ENCODE results near the gene IZUMO1R.

Gene IZUMO1R

DNA sequence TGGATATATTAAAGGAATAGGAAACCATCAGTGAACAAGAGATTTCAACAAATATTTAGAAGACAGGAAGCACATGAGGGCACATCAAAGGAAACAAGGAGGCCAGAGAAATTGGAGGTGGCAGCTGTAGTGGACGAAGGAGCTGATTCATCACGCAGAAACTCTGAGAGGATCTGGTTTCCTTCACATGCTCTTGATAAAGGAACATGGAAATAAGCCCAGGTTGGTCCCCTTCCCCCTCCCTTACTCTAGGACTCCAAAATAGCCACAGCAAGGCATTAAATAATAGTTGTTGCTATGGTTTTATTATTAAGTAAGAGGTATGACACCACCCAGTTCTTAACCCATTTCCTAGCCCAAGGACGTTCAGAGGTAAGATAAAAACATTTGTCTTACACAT lies 11.3 kb downstream of the IZUMO1R start:
- DNase-seq (ENCODE audit: low spot score) = no peak
- ChIA-PET POLR2A (ENCODE audit: low non-redundant PET) (no interaction called here), CTCF (no interaction called here)
- TF ChIP-seq, protein P1, sequence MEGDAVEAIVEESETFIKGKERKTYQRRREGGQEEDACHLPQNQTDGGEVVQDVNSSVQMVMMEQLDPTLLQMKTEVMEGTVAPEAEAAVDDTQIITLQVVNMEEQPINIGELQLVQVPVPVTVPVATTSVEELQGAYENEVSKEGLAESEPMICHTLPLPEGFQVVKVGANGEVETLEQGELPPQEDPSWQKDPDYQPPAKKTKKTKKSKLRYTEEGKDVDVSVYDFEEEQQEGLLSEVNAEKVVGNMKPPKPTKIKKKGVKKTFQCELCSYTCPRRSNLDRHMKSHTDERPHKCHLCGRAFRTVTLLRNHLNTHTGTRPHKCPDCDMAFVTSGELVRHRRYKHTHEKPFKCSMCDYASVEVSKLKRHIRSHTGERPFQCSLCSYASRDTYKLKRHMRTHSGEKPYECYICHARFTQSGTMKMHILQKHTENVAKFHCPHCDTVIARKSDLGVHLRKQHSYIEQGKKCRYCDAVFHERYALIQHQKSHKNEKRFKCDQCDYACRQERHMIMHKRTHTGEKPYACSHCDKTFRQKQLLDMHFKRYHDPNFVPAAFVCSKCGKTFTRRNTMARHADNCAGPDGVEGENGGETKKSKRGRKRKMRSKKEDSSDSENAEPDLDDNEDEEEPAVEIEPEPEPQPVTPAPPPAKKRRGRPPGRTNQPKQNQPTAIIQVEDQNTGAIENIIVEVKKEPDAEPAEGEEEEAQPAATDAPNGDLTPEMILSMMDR (conservative IDR thresholded peaks at IDR 0.05; ENCODE audit: low read depth) = no peak
- no peak overlapping the region for H3K27ac ChIP-seq

DNA sequence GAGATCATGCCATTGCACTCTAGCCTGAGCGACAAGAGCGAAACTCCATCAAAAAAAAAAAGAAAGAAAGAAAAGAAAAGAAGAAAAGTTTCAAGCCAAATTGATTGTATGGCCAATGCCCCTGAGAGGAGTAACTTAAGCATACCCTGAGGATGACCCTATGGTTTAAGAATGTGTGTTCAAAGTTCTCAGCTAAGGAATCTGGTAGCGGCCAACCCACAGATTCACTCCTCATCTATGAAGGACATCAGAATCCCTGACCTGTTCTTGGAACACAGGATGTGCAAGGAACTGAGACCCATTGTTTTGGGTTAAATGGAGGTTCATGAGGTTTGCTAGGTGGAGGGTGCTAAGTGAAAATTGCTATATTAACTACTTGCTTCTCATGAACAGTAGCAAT lies 18.1 kb downstream of the IZUMO1R start:
- CTCF ChIA-PET = no interaction called here
- H3K27ac ChIP-seq = no peak overlapping the region
- POLR2A ChIA-PET (ENCODE audit: low non-redundant PET) = no interaction called here
- no peak for DNase-seq (ENCODE audit: low spot score)
- TF ChIP-seq, protein P1 (conservative IDR thresholded peaks at IDR 0.05; ENCODE audit: low read depth) = no peak

DNA sequence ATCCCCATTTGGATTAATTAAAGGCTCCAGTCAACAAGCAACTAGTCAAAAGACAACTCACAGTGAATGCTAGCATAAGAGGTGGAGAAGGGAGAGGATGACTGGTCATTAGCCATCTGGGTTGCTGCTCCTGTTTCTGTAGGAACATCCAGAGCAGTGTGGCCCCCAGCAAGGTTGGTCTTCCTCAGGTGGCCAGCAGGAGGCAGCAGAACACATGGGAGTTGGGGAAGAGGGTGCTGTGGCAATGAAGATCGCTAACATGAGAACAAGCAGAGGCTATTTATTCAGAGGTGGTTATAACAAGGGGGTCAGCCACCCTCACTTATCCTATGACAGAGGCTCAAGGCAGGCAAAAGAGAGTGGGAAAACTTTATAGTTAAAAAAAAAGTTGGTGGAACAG lies 21.3 kb downstream of the IZUMO1R start:
- ChIA-PET POLR2A (ENCODE audit: low non-redundant PET) (no interaction called here), CTCF (interaction anchor here (1.0 to 1.2 kb wide), 3 partner anchors 77 to 430 kb away, joined by 3 read pairs; no protein-coding TSS in a partner anchor)
- no peak for DNase-seq (ENCODE audit: low spot score)
- TF ChIP-seq, protein P1 (conservative IDR thresholded peaks at IDR 0.05; ENCODE audit: low read depth) = no peak
- H3K27ac ChIP-seq = no peak overlapping the region

DNA sequence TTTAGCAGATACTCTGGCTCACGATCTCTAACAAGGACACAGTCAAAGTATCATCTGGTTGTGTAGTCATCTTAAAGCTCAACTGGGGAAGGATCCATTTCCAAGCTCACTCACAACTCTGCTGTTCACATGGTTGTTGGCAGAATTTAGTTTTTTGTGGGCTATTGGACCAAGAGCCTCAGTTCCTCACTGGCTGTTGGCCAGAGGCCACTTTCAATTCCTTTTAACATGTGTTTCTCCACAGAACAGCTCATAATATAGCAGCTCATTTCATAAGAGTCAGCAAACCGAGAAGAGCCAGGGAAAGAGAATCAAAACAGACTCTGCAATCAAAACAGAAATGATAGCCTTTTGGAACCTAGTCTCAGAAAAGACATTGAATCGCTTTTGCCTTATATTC lies 22.6 kb downstream of the IZUMO1R start:
- DNase-seq (ENCODE audit: low spot score) = no peak
- TF ChIP-seq, protein P1 (conservative IDR thresholded peaks at IDR 0.05; ENCODE audit: low read depth) = no peak
- POLR2A ChIA-PET (ENCODE audit: low non-redundant PET) = no interaction called here
- CTCF ChIA-PET = interaction anchor here (1.1 to 1.2 kb wide), 2 partner anchors 83 to 431 kb away, joined by 3 read pairs; no protein-coding TSS in a partner anchor
- no peak overlapping the region for H3K27ac ChIP-seq

DNA sequence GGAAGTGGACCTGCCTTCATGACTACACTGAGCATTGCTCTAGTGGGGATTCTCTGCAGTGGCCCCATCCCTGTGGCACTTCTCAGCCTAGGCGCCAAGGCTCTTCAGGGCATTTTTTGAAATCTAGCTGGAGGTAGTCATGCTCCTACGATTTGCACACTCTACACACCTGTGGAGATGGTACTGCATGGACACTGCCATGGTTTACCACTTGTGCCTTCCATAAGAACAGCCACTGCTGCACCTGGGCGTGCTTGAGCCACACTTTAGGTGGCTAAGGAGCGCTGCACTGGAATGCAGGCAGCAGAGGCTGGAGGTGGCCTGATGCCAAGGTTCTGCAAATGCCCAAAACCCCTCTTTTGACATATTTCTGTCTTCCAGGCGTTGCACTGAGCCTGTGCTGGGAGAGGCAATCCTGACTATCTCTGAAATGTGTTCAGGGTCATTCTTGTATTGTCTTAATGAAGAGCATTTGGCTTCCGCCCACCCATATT lies 24.3 kb downstream of the IZUMO1R start:
- TF ChIP-seq, protein P1 (conservative IDR thresholded peaks at IDR 0.05; ENCODE audit: low read depth) = no peak
- ChIA-PET CTCF (no interaction called here), POLR2A (ENCODE audit: low non-redundant PET) (no interaction called here)
- no peak for DNase-seq (ENCODE audit: low spot score)
- no peak overlapping the region for H3K27ac ChIP-seq

DNA sequence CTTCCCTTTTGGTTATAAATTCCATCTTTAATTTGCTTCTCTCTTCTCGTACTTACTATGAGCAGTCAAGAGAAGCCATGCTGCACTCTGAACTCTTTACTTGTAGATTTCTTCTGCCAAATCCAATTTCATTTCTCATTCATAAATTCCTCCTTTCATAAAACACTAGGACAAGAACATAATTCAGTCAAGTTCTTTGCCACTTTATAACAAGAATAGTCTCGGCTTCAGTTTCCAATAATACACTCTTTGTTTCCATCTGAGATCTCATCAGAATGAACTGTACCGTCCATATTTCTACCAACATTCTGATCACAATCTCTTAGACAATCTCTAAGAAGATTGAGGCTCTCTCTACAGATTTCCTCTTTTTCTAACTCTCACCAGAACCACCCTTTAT lies 25.1 kb downstream of the IZUMO1R start:
- no peak for DNase-seq (ENCODE audit: low spot score)
- ChIA-PET POLR2A (ENCODE audit: low non-redundant PET) (no interaction called here), CTCF (no interaction called here)
- TF ChIP-seq, protein P1 (conservative IDR thresholded peaks at IDR 0.05; ENCODE audit: low read depth) = no peak
- no peak overlapping the region for H3K27ac ChIP-seq
